22Rv1 (cell line): ENCODE data around the gene KIAA1549.

ENCODE experiments used
- CTCF ChIP-seq: fragments of 450-650 bp; IDR thresholded peaks from 2 replicates; pipeline ENCODE4 v1.5.1; 2017; ENCODE audit warnings: mild to moderate bottlenecking
- ZFX ChIP-seq: fragments of 450-650 bp; IDR thresholded peaks from 2 replicates; pipeline ENCODE4 v1.6.1; 2017; ENCODE audit warnings: antibody characterized with exemption, borderline replicate concordance

- TF ChIP-seq CTCF (no peak), ZFX (no peak)
These were observed 23.3 kb downstream of the KIAA1549 start for GRCh38 chr7:138957753-138958390.
